NCI-H82 (cell line): ENCODE data around the gene SMC4.

Experiments
- DNase-seq: peaks from one replicate; lab custom pipeline; 2025; lab: John Stamatoyannopoulos, UW

The SMC4 gene

DNA sequence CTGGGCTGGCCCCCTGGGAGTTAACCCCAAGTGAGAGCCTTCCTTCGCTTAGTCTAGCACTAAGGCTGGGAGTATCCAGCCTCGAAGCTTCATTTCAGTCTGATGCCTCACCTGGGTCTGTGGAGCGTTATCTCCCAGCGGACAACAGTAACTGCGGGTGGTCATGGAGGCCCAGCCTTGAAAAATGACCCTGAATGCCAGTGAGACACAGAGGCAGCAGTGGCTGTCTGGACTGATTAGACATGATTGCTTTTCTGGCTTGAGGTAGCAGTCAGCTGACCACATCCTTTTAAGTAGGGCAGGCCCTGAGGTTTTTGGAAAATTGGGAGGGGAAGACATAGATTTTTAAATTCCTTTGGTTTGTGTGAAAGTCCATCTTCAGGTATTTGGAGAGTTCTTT, 78.3 kb downstream of the SMC4 start:
- no peak for DNase-seq

DNA sequence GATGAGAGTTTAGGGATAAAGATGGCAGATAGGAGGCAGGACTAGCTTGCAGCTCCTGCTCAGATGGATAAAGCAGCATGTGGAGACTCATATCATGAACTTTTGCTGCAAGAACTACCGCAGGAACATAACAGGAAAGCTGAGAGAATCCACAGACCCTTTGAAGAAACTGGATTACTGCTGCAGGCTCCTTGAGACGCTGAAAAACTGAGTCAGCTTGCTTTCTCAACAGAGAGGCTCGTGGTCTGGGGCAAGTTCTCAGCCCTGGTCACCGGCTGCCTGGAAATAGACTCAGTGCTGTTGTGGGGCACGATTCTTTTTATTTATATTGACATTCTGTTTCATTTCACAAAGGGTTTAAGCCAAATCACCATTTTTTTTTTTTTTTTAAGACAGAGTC, 78.9 kb downstream of the SMC4 start:
- DNase-seq: no peak

DNA sequence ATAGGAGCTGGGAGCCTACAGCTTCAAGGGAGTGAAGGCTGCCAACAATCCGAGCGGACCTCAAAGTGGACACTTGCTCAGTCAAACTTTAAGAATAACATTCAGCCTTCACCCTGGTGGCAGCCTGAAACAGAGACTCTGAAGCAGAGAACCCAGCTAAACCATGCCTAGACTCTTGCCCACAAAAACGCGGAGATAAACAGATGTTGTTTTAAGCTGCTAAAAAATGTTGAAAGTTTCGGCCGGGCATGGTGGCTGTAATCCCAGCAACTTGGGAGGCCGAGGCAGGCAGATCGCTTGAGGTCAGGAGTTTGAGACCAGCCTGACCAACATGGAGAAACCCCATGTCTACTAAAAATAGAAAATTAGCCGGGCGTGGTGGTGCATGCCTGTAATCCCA, 79.9 kb downstream of the SMC4 start:
- no peak for DNase-seq

DNA sequence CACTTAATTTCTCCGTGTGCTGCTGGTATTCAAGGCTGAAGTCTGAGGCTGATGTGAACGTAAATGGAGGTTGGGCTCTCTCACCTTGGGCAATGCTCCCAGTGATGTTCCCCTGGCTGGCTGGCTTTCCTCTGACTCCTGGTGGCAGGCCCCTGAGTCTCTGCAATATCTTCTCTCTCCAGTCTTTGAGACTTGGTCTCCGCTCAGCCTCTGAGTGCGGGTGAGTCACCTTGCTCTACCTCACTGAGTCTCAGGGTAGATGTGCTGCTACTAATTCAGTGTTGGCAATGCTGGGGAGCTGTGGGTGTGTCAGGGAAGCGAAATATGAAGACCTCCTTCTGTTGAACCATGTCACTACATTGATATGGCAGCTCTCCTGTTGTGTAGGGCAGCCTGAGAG, 81.5 kb downstream of the SMC4 start:
- no peak for DNase-seq

DNA sequence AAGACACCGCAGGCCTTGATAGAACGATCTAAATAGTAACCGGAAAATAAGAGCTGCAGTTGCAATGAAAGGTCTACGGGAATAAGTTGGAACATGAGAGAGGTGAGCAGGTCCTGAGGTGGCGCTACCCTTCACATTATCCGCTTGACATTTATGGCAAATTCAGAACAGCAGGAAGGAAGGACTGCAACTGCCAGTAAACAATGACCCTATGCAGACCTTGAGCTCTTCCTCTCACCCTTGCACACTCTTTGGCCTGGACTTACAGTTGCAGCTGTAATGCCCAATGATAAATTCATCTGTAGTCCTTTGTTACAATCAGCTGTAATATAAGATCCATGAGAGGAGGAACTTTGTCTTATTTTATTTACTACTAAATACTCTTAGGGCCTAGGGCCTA, 82.4 kb downstream of the SMC4 start:
- no peak for DNase-seq

DNA sequence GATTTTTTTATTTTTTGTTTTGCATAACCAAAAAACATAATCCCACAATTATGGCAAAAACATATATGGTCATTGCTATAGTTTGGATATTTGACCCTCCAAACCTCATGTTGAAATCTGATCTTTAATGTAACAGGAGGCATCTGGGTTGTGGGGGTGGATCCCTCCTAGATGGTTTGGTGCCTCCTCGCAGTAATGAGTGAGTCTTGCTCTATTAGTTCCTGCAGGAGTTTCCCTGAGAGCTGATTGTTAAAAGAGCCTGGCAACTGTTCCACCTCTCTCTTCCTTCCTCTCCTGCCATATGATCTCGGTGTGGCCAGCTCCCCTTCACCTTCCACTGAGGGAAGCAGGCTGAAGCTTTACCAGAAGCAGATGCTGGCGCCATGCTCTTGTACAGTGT, 83.3 kb downstream of the SMC4 start:
- no peak for DNase-seq
